GM10266 (cell line): ENCODE data around the gene SIRPA.

Experiments
- DNase-seq: peaks from one replicate; pipeline ENCODE4 v3.0.0; 2012; ENCODE audit errors: extremely low spot score
- TF ChIP-seq, protein P1 (sequence below): IDR thresholded peaks from 2 replicates; pipeline ENCODE4 v1.5.1; 2012; ENCODE audit warnings: mild to moderate bottlenecking, low read depth; ENCODE audit not compliant: control insufficient read depth, insufficient read depth; ENCODE audit errors: missing control alignments

SIRPA gene

GRCh38 chr20:1971893-1972586 lies 76.8 kb downstream of the SIRPA start:
- DNase-seq, result no peak
- TF ChIP-seq, protein P1, sequence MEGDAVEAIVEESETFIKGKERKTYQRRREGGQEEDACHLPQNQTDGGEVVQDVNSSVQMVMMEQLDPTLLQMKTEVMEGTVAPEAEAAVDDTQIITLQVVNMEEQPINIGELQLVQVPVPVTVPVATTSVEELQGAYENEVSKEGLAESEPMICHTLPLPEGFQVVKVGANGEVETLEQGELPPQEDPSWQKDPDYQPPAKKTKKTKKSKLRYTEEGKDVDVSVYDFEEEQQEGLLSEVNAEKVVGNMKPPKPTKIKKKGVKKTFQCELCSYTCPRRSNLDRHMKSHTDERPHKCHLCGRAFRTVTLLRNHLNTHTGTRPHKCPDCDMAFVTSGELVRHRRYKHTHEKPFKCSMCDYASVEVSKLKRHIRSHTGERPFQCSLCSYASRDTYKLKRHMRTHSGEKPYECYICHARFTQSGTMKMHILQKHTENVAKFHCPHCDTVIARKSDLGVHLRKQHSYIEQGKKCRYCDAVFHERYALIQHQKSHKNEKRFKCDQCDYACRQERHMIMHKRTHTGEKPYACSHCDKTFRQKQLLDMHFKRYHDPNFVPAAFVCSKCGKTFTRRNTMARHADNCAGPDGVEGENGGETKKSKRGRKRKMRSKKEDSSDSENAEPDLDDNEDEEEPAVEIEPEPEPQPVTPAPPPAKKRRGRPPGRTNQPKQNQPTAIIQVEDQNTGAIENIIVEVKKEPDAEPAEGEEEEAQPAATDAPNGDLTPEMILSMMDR, result no peak

DNA sequence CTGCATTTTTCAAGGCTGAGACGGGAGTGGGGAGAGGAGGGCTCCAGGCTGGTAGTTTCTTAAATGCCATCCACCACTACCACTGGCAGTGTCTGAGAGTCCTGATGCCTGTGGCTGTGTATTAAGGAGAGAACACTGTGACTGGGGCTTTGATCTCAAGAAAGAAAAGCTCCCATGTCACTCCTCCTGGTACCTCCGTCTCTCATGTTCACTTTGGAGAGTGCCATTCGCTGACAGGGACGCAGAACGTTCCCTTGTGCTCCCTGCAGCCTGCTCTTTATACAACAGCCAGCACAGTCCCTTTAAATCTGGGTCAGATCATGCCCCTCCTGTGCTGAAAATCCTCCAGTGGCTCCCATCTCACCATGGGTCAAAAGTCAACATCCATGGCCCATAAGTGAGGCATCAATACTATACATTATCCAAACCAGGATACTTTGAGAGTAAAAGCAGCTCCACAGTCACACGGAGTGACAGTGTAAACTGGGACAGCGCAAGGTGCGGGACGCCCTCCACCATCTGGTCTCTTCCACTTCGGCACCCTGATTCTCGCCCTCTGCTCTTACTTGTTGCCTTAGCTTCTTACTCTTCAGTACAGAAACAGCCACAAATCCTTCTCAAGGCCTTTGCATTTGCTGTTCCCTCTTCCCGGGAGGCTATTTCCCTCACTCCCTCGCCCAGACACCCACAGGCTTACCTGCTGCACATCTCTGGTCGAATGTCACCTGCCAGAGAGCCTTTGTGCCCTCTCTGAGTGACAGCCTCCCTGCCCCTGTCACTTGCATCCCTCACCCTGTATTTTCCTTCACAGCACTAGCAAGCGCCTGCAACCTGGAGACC lies 78.6 kb downstream of the SIRPA start:
- DNase-seq, result no peak
- TF ChIP-seq, protein P1, result no peak

DNA sequence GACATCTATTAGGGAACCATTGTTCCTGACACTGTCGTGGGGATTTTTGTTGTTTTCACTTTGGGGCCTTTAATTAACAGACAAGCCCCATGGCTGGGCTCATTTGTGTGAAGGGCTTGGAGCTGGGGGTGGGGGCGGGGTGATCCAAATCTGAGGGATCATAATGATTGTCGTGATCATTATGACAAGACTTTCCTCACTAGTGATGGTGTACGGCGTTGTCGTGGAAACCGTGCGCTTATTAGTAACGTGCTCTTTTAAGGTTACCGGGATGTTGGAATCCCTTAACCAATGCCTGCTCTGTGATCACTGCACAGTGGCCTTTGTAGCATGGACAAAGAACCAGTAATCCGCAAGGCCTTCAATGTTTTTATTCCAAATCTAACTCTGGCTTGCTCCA lies 80.1 kb downstream of the SIRPA start:
- TF ChIP-seq, protein P1, result no peak

GRCh38 chr20:1979106-1979778 lies 84.0 kb downstream of the SIRPA start:
- TF ChIP-seq, protein P1, result no peak
- DNase-seq, result no peak

More for the DNA sequence above, 80.1 kb downstream of the SIRPA start:
- DNase-seq, result no peak

- DNase-seq, result no peak
Observed at GRCh38 chr20:1982686-1983085, 87.5 kb downstream of the SIRPA start.

GRCh38 chr20:1983301-1983700 lies 88.1 kb downstream of the SIRPA start:
- TF ChIP-seq, protein P1, result no peak
- no peak for DNase-seq

More at GRCh38 chr20:1982686-1983085, 87.5 kb downstream of the SIRPA start:
- TF ChIP-seq, protein P1, result no peak
